NCI-H1436 treated with DMSO at 0.1 percent for 48 hours (cell line): ENCODE results near the gene MBLAC1.

Experiments
- DNase-seq: peaks from one replicate; lab custom pipeline; 2025; lab: John Stamatoyannopoulos, UW

MBLAC1 gene

DNA sequence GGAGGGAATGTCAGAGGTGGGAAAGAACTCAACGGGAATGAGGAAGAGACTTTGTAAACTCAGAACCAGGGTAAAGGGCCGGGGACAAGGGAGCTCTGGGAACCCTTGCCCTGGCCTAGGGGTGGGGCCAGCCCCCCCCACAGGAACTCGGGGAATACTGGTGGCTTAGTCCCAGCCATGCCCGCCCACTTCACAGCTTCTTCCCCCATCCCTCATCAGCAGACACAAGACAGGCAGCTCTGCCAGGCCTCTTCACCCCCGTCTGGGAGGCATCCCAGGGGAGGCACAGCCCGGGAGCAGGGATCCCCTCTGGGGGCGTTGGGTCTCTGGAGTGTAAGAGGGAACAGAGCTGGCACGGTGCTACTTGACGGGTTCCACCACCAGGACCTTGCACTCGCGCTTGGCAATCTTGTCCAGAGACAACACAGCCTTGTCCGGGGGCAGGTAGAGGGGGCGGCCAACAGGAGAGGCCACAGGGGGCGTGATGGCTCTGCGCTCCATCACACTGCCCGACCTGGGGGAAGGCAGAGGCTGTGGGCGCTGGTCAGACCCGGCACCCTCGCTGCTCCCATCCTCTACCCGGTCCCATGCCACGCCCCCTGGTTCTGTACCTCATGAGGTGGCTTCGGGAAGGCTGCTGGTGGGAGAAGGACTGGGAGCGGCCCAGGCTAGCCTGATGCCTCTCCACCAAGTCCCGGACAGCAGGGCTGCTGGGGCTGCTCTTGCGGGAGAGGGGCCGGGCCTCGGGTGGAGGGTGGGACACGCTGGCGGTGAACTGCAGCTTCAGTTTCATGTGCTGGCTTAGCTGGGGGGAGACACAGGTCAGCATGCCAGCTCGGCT, 28.1 kb downstream of the MBLAC1 start:
- no peak for DNase-seq

DNA sequence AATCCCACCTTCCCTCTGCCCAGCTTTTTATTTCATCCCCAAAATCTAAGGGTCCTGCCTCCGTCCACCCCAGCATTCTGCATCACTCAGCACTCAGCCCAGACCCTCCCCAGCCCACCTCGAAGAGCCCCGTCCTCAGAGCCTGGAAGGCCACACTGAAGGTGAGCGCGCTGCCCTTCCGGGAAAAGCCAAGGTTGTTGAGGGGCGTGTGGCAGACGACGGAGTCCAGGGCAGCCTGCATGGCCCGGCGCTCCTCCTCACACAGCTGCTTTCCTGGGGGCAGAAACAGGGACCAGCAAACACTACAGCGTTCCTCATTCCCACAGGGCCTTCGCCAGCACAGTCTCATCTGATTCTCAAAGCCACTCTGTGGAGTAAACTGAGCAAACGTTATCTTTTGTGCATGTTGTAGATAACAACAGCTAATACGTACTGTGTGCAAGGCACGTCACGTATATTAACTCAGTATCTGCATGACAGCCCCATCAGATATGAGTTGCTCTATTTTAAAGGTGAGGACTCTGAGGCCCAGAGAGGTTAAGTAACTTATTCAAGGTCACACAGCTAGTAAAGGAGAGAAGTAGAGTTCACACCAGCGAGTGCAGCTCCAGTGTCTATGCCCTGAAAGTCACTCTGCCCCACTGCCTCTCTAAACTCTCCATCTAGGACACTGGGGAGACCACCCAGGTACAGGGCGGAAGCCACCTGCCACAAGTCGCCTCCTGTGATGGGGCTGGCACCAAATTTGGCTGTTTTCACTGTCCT, 29.0 kb downstream of the MBLAC1 start:
- no peak for DNase-seq

DNA sequence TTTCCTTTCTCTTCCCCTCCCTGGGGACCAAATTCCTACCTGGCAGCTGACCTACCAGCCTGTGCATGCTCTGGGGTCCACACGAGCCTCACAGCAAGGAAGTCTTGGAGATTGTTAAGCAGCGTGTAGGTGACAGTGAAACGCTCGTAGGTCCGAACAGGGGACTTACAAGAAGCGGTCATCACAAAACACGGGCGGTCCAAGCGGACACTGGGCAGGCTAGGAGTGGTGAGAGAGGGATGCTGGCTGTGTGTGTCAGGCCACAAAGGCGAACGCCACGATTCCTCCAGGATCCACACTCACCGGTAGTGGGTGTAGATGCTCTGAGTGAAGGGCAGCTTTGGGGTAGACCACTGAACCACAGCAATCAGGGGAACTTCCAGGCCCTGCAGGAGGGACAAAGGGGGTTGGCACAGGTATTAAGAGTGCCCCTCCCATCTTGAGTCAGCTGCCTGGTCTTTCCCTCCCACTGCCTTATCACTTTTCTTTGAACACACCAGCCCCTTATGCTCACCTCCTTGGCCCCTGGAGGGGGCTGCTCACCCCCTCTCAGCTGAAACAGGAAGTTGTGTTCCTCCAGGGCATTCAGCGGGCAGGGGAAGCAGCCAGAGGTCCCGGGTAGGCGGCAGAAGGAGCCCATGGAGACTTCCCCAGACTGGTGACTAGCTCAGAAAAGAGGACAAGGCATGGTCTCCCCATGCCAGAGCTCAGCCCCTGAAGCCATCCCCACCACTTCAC, 29.7 kb downstream of the MBLAC1 start:
- no peak for DNase-seq

DNA sequence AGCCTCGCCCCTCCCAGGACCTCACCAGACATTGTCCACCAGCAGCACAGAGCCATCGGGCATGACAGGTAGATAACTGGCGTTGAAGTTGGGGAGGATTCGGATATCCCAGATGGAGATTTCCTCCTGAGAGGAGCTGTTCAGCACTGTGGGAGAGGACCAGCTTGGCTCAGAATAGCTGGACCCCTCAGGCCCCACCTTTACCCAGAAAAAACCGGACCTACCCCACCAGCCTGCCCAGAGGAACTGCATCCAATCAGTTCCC, 30.2 kb downstream of the MBLAC1 start:
- no peak for DNase-seq

DNA sequence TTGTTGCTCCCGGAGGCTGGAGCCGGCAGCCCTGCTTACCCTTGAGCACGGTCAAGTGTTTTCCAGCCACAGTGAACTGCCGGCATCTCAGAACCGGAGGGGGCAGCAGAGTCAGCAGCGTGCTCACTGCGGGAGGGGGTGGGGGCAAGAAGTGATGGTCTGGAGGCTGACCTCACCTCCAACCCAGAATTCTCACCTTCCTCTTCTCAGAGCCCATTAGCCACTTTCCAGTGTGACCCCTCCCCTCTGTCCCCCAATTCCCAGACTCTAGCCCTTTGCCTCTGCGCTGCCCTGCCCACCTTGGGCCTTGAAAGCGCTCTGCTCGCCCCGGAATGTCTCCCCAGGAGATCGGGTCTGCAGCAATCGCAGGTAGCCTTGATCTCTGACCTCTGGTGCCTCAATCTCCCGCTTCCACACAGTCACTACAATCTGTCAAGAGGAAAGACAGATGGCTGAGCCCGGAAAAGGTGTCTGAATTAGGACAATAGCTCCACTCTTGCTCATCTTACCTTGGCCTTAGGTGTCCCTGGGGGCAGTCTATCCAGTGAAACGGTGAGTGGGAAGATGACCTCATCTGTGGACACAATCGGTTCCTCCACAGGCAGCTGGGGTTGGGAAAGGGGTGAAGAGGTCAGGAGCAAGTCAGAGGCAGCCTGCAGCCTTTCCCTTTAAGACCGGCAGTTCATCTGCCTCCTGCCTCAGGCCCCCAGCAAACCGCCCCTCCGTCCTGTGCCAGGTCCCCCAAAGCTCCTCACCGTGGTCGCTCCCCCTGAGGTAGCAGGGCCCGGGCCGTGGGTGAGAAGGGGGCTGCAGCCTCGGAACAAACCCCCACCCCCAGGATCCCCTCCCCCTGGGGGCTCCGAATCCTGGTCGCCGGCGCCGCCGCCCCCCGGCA, 30.8 kb downstream of the MBLAC1 start:
- DNase-seq = no peak

DNA sequence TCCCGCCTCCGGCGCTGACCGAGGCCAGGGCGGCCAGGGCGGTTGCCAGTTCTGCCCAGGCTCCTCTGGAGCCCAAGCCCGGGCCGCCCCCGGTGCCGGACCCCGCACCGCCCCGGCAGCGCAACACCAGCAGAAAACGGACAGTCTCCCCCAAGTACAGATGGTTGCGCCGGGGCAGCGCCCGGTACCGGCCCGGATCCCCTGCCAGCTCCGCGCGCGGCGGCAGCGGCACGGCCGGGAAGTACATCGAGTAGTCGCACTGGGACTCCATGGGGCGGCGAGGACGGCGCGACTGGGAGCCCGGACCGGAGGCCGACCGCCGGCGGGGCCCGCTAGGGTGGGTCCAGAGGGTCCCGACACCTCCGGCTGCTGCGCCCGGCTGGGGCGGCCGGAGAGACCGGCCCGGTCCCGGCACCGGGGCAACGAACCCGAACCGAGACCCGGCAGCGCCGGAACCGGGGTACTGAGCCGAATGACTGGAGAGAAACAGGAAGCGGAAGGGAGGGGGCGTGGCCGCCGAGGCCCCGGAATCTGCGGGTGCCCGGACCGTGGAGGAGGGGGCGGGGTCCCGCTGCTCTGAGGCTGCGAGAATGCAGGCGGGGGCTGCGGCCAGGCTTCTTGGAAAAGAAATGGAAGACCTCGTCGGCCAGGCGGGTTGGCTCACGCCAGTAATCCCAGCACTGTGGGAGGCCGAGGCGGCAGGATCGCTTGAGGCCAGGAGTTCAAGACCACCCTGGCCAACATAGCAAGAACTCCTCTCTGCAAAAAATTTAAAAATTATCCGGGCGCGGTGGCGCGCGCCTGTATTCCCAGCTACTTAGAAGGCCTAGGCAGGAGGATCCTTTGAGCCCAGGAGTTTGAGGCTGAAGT, 31.7 kb downstream of the MBLAC1 start, which contains the start of gene TRAPPC14:
TRAPPC14 (minus strand) TSS at position 495 of the 870 bp plus-strand sequence; CDS start at position 271, 224 bp downstream.
- peak; percentile 23 for DNase-seq

DNA sequence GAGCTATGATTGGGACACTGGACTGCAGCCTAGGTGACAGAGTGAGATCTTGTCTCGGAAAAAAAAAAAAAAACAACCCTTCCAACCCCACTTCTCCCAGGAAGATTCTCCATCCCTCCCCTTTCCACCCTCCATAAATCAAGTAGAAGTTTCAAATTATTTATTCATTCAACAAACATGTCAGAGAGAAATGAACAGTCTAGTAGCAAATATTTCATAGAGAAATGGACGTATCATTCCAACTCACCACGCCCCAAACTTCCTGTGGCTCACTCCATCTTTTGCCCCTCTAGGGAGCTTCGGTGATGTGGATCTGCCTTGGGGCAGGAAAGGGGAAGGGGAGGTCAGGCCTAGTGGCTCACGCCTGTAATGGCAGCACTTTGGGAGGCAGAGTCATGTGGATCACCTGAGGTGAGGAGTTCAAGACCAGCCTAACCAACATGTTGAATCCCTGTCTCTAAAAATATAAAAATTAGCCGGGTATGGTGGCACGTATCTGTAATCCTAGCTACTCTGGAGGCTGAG, 32.4 kb downstream of the MBLAC1 start:
- DNase-seq = no peak

DNA sequence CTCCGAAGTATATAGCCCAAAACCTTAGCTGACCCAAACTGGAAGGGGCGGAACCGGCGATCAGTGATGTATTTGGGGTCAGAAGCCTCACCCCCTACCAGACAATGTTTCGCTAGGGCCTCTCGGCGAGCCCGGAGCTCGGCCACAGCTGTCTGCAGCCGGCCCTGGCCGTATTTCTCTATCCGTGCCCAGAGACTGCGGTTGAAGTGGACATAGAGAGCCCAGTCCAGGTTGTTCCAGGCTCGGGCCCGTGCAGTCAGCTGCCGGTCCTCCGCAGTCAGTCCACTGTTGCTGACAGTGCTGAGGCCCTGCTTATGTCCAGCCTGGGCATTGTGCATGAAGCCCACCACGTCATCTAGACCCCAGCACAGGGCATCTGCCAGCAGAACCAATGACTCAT, 33.3 kb downstream of the MBLAC1 start:
- no peak for DNase-seq

DNA sequence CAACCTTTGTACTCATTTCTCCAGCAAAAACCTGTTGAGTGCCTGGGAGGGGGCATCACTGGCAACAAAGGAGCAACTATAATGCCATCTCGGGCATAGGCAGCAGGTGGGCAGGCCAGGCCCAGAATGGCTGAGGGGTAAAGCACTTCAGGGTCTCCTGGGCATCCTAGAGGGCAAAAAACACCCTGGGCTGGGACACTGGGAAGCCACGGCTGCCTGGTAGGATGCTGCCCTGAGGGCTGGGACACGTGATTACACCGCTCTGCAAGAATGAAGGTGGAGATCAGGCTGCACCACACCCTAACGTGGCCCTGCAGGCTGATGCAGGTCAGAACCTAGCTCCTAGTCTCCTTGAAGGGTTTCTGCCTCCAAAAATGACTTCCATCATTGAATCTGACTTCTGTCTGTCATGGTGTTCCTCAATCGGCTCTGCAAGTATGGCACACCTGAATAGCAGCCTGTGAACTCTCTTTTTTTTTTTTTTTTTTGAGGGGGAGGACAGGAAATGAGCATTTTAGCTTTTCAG, 36.3 kb downstream of the MBLAC1 start:
- no peak for DNase-seq

DNA sequence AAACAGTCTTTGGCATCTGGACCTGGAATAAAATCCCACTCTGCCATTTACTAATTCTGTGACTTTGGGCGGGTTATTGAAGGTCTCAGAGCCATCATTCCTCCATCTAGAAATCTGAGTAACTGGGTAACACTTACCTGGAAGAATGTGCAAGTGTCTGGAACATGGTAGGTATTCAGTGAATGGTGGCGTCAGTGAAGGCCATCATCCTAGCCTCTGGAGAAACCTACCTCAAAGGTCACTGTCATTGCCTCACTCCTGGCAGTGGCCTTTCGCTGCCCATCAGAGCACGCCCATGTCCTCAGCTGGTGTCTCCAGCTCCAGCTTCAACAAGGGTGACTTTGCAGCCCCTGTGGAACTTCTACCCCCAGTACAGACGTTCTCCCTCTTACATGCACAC, 37.1 kb downstream of the MBLAC1 start:
- no peak for DNase-seq

DNA sequence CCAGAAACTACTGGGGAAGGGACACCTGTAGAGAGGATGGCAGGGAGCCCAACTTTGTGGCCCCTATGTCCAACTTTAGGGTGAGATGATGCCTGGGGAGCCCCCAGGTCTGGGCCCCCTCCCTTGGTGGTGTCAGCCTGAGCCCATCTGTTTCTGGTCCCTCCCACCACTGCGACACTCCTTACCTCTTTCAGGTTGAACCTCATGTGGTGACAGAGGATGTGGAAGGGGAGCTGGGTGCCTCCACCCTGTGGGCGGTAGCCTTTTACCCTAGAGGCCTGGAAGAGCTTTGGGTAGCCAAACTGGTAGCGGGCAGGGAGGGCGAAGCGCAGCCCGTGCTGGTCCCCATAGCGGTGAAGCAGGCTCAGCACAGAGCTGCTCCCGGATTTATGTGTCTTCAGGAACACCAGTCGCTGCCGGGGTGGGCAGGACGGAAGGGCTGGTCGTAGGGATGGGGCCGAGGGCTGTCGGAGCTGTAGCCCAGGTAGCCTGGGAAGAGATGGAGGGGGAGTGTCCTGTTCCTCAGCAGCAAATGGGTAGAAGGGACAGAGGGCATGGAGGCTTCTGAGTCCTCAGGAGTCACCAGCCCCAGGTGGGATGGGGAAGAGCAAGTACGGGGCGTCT, 39.7 kb downstream of the MBLAC1 start:
- DNase-seq = no peak

DNA sequence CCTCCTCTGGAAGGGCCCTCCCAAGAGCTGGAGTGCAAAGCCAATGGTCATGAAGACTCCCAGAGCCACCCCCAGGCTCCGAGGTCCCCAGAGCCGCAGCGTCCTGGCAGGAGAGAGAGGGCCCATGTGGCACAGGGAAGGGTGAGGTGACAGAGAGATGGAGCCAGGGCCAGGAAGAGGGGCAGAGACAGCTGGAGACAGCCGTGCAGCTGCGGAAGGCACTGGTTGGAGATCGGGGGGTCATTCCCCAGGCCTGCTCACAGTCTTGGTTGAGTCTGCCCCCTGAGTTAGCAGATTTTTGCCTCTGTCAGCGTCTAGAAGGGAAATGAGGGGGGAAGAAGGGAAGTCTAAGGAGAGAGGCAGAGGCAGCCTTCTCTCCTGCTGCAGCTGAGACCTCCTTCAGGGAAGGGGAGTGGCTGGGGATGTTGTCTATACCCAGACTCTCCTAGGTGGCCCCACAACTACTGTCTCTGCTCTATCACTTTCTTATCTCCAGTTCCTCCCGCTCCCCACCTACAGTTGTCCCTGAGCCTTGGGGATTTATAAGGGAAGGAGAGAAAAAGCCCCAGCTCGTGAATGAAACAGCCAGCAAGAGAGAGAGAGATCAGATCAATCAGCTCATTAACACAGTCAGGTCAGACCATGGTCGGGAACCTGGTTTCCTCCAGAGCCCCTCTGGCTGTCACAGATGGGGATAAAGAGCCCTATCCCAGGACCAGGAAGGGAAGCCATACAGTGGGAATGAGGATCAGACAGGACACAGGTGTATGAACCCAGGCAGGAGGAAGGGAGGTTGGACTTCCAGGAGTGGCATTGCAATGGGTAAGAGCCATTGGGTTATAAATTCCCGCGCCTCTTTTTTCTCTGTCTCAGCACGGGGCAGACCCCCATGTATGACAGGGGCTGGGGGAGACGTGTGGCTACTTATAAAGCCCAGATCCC, 40.5 kb downstream of the MBLAC1 start:
- DNase-seq = no peak

DNA sequence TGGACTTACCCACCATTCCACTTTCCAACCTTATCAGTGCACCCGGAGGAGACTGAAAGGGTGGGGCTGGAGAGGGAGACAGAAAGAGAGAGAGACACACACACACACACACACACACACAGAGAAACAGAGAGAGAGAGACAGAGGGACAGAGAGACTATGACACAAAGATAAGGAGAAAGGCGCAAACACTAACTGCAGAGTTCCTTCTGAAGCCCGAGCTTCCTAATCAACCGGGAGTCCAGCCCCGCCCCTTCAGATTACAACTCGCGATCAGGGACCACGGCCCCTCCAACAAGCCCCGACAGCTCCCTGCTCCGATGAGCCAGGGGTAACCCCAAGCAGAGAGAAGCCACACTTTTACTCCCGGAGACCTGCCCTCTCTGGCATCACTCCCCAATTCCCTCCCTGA, 41.2 kb downstream of the MBLAC1 start:
- DNase-seq = no peak

DNA sequence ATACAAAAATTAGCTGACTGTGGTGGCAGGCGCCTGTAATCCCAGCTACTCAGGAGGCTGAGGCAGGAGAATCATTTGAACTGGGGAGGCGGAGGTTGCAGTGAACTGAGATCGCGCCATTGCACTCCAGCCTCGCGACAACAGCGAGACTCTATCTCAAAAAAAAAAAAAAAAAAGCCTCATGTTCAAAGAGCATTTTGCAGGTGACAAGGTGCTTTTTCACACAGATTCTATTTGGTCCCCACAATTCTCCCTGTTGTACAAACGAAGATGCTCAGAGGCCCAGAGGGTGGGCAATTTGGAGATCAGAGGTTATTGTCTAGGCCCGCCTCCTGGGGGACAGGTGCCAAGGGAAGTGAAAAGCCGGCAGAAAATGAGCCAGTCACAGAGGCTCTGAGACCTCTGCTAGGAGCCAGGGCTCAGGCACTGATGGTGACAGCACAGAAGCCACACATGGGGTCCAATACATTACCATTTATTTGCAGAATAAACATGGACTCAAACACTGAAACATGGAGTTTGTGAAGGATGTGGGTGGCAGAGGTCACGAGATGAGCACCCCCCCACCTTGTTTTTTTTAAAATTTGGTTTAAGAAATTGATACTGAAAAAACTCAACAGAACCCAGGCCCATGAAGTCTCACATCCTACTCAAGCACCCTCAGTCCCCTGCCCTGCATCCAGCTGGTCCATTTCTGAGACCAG, 42.5 kb downstream of the MBLAC1 start:
- DNase-seq = no peak

DNA sequence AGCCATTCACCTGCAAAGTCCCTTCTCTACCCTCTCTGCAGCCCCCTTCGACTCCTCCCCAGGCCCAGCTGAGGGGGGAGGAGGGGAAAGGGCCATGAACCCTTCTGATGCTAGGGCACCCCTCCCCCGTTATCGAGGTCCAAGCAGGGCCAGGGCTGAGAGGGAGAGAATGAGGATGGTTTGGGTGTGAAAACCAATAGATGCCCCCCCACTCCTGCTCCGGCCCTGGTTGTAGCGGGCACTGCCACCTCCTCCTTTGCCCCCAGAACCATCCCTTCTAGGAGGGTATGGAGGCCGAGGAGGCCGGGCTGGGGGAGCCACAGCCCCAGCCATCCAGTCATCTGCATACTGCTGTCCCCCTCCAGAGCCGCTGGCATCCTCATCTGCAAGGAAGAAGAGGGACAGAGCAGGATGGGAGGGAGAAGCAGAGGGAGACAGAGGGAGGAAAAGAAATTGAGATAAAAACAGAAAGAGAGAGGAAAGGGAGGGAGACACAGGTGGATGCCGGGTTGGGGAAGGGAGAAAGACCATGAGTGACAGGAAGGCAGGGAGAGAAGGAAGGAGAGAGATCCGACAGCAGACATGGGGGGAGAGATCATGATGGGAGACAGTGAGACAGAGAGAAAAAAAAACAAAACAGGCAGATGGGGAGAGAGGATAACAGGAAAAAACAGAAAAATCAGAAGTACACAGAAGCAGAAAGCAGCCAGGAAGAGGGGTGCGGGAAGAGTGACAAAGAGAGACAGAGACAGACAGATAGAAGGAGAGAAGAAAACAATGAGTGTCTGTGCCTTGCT, 43.5 kb downstream of the MBLAC1 start:
- DNase-seq = no peak

DNA sequence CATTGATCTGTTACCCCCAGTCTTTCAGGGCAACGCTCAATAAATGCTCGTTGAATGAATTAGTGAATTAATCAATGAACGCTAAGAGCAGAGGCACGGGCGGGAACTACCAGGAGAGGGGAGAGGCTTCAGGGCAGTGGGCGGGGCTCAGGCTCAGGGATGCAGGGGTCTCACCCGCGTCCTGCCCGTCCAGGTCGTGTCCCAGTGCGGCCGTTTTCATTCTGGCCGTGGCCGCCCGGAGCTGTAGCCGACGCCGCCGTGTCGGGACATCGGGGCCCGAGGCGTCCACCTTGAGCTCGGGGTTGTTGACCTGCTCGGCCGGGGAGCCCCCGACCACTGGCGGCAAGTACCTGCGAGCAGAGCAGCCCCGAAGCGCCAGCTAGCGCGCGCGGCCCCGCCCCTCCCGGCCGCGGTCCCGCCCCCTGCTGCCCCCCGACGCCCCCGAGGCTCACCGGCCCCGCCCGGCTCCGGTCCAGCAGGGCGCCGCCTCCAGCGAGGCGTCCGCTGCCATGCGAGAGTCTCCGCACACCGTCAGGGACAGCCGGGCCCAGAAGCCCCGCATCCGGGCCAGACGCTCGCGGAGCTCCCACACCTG, 44.4 kb downstream of the MBLAC1 start:
- no peak for DNase-seq

DNA sequence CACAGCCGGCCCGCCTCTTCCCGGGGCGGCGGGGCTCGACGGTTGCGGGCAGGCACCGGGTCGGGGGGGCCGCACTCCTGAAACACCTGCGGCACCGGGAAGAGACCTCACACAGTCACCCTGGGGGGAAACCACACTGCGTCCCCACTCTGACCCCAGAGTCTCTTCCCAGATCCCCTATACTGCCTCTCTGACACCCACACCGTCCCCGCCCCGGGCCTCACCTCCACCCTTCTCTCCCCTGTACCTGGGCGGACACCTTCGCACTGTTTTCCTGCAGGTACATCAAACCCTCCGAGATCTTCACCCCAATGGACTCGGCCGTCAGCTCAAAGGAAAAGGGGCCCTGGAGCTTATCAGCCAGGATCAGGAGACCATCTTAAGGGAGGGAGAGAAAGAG, 45.1 kb downstream of the MBLAC1 start:
- DNase-seq = no peak
